ENCODE results near the gene RYR1. TPM values are rescaled to one million over a fixed set of nuclear protein-coding genes. Genes with fewer than 3 reads are reported as not detected.

RYR1 gene
- total and polyA plus RNA-seq, 2 of the 13 experiments (the other 11 are each of a cell fraction or from before 2014, with no cell fraction given): 0.03 TPM; not detected in 1

GRCh38 chr19:38614289-38614688 lies 180.8 kb downstream of the RYR1 start:
- no peaks in the 10 kb centered on the region for H3K9me3 ChIP-seq (ENCODE audit: low read length)
- no peak overlapping the region for H3K9ac ChIP-seq (ENCODE audit: insufficient read depth, low read depth, low read length)
- no TSS peak for BruUV-seq (replicated peaks)
- TF ChIP-seq CCAR2 (optimal IDR thresholded peaks at IDR 0.05; ENCODE audit: low read depth, low read length) (no peak), PATZ1 (CRISPR knock-in tag; IDR thresholded peaks at IDR 0.05) (peak; percentile 68), ZNF570 (CRISPR knock-in tag; IDR thresholded peaks at IDR 0.05; ENCODE audit: borderline replicate concordance) (no peak)
- no peaks in the 10 kb centered on the region for H3K36me3 ChIP-seq (replicated peaks in 1 of 2; ENCODE audit: control insufficient read depth in 1 of 2, insufficient read depth in 2 of 2, low read length in 2 of 2)
- H3K4me3 ChIP-seq (replicated peaks in 1 of 3; ENCODE audit: insufficient read depth in 1 of 3, low read depth in 2 of 3, low read length in 3 of 3): no peak overlapping the region
- peak overlapping the region; percentile 27; the same call in 1 of the 2 replicates for H3K4me2 ChIP-seq (ENCODE audit: low read depth, low read length)
- H3K4me1 ChIP-seq (ENCODE audit: insufficient read depth, low read length): peaks cover 30% of the 10 kb centered on the region
- in situ Hi-C loops (cut with HindIII; ENCODE audit: extremely low pct_ligation_motif_present, low pct_unique_long_range_greater_than_20kb) (no loop called here), intact Hi-C loops (cut with micrococcal nuclease; ENCODE audit: unreplicated experiment) (no loop called here)
- ATAC-seq (no peak), DNase-seq (ENCODE audit: low spot score) (no peak), FAIRE-seq (no peak)
- WGBS (ENCODE audit: low lambda C conversion rate): 7% methylated on average over 3 of the region's 3 CpGs
- ChIA-PET POLR2A (no interaction called here), CTCF (ENCODE audit: low intra/inter-chr PET ratio, low total read pairs) (no interaction called here)
- no peaks in the 10 kb centered on the region for H4K20me1 ChIP-seq (ENCODE audit: insufficient read depth, low read length)
- no peaks in the 10 kb centered on the region; a peak in 2 of 5 replicates for H3K27me3 ChIP-seq (ENCODE audit: control insufficient read depth in 1 of 2, insufficient read depth in 2 of 2, low read length in 2 of 2)
- no peak overlapping the region for H3K27ac ChIP-seq (ENCODE audit: extremely low read length, insufficient read depth, low read length)
- H3K79me2 ChIP-seq (ENCODE audit: insufficient read depth, low read length): peaks cover 4% of the 10 kb centered on the region
- H2AFZ ChIP-seq (ENCODE audit: low read length): no peak overlapping the region

DNA sequence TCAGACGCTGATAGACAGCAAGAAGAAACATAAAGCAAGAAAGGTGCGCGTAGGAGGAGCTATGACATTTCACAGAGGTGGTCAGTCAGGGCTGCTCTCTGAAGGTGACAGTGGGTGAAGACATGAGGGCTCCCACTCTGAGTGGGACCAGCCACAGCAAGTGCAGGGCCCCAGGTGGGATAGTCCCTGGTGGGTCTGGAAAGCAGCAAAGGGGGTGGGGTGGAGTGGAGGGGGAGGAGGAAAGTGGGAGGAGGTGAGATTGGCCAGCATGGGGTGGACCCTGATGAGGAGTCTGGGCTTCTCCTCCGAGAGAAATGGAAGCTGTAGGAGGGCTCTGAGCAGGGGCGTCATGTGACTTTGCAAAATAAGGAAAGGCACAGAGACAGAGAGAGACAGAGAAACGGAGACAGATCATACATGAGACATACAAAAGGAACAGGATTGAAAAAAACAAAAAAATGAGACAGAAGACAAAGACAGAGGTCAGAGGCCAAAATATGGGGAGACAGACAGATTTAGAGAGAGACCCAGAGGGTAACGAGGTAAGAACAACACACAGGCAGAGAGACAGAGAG lies 181.6 kb downstream of the RYR1 start:
- no peak overlapping the region for H3K27ac ChIP-seq (ENCODE audit: extremely low read length, insufficient read depth, low read length)
- BruUV-seq (replicated peaks): no TSS peak
- H2AFZ ChIP-seq (ENCODE audit: low read length): no peak overlapping the region
- no peak overlapping the region for H3K9ac ChIP-seq (ENCODE audit: insufficient read depth, low read depth, low read length)
- no peaks in the 10 kb centered on the region; a peak in 2 of 5 replicates for H3K27me3 ChIP-seq (ENCODE audit: control insufficient read depth in 1 of 2, insufficient read depth in 2 of 2, low read length in 2 of 2)
- FAIRE-seq (no peak), DNase-seq (ENCODE audit: low spot score) (no peak), ATAC-seq (no peak)
- no peaks in the 10 kb centered on the region for H3K36me3 ChIP-seq (replicated peaks in 1 of 2; ENCODE audit: control insufficient read depth in 1 of 2, insufficient read depth in 2 of 2, low read length in 2 of 2)
- no peaks in the 10 kb centered on the region for H3K9me3 ChIP-seq (ENCODE audit: low read length)
- TF ChIP-seq ZNF605 (CRISPR knock-in tag; IDR thresholded peaks at IDR 0.05): no peak
- no peak for TF ChIP-seq DR1 (CRISPR knock-in tag; IDR thresholded peaks at IDR 0.05)
- no peak for TF ChIP-seq CSRNP2 (CRISPR knock-in tag; conservative IDR thresholded peaks at IDR 0.05; ENCODE audit: low read depth)
- no peak for TF ChIP-seq FOSL2 (CRISPR knock-in tag; IDR thresholded peaks at IDR 0.05)
- TF ChIP-seq ZNF567 (CRISPR knock-in tag; IDR thresholded peaks at IDR 0.05; ENCODE audit: borderline replicate concordance): no peak
- no peak for TF ChIP-seq PAX8 (CRISPR knock-in tag; IDR thresholded peaks at IDR 0.05; ENCODE audit: borderline replicate concordance)
- no peak for TF ChIP-seq ZNF101 (CRISPR knock-in tag; IDR thresholded peaks at IDR 0.05; ENCODE audit: borderline replicate concordance, low read depth)
- no peak for TF ChIP-seq NR3C1 (CRISPR knock-in tag; IDR thresholded peaks at IDR 0.05)
- TF ChIP-seq AGO2 (optimal IDR thresholded peaks at IDR 0.05; ENCODE audit: low read depth, low read length): no peak
- in situ Hi-C loops (cut with HindIII; ENCODE audit: extremely low pct_ligation_motif_present, low pct_unique_long_range_greater_than_20kb): no loop called here
- peaks cover 35% of the 10 kb centered on the region for H3K4me1 ChIP-seq (ENCODE audit: insufficient read depth, low read length)
- H4K20me1 ChIP-seq (ENCODE audit: insufficient read depth, low read length): no peaks in the 10 kb centered on the region
- 47% methylated on average over 7 of the region's 7 CpGs for WGBS (ENCODE audit: low lambda C conversion rate)
- ChIA-PET CTCF (ENCODE audit: low intra/inter-chr PET ratio, low total read pairs) (no interaction called here), POLR2A (interaction anchor here (1.0 kb wide), 1 partner anchor 20 kb away, joined by 4 read pairs; no protein-coding TSS in a partner anchor)
- no peak overlapping the region for H3K4me3 ChIP-seq (replicated peaks in 1 of 3; ENCODE audit: insufficient read depth in 1 of 3, low read depth in 2 of 3, low read length in 3 of 3)
- intact Hi-C loops (cut with micrococcal nuclease; ENCODE audit: unreplicated experiment): no loop called here
- peak overlapping the region; percentile 3; the same call in 1 of the 2 replicates for H3K4me2 ChIP-seq (ENCODE audit: low read depth, low read length)
- H3K79me2 ChIP-seq (ENCODE audit: insufficient read depth, low read length): peaks cover 12% of the 10 kb centered on the region
